ENCODE results near the gene PUM2. TPM values are rescaled to one million over a fixed set of nuclear protein-coding genes. Genes with fewer than 3 reads are reported as not detected.

The PUM2 gene
- total and polyA plus RNA-seq, 2 of the 13 experiments (the other 11 are each of a cell fraction or from before 2014, with no cell fraction given) = 69.6 to 69.8 TPM

- TF ChIP-seq, protein P1, sequence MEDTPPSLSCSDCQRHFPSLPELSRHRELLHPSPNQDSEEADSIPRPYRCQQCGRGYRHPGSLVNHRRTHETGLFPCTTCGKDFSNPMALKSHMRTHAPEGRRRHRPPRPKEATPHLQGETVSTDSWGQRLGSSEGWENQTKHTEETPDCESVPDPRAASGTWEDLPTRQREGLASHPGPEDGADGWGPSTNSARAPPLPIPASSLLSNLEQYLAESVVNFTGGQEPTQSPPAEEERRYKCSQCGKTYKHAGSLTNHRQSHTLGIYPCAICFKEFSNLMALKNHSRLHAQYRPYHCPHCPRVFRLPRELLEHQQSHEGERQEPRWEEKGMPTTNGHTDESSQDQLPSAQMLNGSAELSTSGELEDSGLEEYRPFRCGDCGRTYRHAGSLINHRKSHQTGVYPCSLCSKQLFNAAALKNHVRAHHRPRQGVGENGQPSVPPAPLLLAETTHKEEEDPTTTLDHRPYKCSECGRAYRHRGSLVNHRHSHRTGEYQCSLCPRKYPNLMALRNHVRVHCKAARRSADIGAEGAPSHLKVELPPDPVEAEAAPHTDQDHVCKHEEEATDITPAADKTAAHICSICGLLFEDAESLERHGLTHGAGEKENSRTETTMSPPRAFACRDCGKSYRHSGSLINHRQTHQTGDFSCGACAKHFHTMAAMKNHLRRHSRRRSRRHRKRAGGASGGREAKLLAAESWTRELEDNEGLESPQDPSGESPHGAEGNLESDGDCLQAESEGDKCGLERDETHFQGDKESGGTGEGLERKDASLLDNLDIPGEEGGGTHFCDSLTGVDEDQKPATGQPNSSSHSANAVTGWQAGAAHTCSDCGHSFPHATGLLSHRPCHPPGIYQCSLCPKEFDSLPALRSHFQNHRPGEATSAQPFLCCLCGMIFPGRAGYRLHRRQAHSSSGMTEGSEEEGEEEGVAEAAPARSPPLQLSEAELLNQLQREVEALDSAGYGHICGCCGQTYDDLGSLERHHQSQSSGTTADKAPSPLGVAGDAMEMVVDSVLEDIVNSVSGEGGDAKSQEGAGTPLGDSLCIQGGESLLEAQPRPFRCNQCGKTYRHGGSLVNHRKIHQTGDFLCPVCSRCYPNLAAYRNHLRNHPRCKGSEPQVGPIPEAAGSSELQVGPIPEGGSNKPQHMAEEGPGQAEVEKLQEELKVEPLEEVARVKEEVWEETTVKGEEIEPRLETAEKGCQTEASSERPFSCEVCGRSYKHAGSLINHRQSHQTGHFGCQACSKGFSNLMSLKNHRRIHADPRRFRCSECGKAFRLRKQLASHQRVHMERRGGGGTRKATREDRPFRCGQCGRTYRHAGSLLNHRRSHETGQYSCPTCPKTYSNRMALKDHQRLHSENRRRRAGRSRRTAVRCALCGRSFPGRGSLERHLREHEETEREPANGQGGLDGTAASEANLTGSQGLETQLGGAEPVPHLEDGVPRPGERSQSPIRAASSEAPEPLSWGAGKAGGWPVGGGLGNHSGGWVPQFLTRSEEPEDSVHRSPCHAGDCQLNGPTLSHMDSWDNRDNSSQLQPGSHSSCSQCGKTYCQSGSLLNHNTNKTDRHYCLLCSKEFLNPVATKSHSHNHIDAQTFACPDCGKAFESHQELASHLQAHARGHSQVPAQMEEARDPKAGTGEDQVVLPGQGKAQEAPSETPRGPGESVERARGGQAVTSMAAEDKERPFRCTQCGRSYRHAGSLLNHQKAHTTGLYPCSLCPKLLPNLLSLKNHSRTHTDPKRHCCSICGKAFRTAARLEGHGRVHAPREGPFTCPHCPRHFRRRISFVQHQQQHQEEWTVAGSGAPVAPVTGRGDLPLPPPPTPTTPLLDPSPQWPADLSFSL (CRISPR knock-in tag; IDR thresholded peaks at IDR 0.05) = no peak
- TF ChIP-seq GTF3A (CRISPR knock-in tag; conservative IDR thresholded peaks at IDR 0.05) = no peak
- no peak for TF ChIP-seq ARID4A (CRISPR knock-in tag; IDR thresholded peaks at IDR 0.05; ENCODE audit: borderline replicate concordance)
- TF ChIP-seq SRY (CRISPR knock-in tag; IDR thresholded peaks at IDR 0.05) = no peak
- no peak for TF ChIP-seq ZNF557 (CRISPR knock-in tag; IDR thresholded peaks at IDR 0.05)
- TF ChIP-seq ATRX (CRISPR knock-in tag; IDR thresholded peaks at IDR 0.05; ENCODE audit: borderline replicate concordance) = no peak
- TF ChIP-seq, protein P2, sequence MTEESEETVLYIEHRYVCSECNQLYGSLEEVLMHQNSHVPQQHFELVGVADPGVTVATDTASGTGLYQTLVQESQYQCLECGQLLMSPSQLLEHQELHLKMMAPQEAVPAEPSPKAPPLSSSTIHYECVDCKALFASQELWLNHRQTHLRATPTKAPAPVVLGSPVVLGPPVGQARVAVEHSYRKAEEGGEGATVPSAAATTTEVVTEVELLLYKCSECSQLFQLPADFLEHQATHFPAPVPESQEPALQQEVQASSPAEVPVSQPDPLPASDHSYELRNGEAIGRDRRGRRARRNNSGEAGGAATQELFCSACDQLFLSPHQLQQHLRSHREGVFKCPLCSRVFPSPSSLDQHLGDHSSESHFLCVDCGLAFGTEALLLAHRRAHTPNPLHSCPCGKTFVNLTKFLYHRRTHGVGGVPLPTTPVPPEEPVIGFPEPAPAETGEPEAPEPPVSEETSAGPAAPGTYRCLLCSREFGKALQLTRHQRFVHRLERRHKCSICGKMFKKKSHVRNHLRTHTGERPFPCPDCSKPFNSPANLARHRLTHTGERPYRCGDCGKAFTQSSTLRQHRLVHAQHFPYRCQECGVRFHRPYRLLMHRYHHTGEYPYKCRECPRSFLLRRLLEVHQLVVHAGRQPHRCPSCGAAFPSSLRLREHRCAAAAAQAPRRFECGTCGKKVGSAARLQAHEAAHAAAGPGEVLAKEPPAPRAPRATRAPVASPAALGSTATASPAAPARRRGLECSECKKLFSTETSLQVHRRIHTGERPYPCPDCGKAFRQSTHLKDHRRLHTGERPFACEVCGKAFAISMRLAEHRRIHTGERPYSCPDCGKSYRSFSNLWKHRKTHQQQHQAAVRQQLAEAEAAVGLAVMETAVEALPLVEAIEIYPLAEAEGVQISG (CRISPR knock-in tag; IDR thresholded peaks at IDR 0.05) = no peak
- no peak for TF ChIP-seq ETS1 (CRISPR knock-in tag; IDR thresholded peaks at IDR 0.05)
- TF ChIP-seq ZNF598 (CRISPR knock-in tag; IDR thresholded peaks at IDR 0.05; ENCODE audit: borderline replicate concordance) = no peak
- no peak for TF ChIP-seq ZNF615 (CRISPR knock-in tag; IDR thresholded peaks at IDR 0.05; ENCODE audit: borderline replicate concordance)
- TF ChIP-seq PCBP2 (optimal IDR thresholded peaks at IDR 0.05; ENCODE audit: low read depth, low read length, poor library complexity, severe bottlenecking) = no peak
These were observed 16.9 kb downstream of the PUM2 start (continued) for GRCh38 chr2:20333738-20334137.
